ENCODE data around the gene BAD.

DNA sequence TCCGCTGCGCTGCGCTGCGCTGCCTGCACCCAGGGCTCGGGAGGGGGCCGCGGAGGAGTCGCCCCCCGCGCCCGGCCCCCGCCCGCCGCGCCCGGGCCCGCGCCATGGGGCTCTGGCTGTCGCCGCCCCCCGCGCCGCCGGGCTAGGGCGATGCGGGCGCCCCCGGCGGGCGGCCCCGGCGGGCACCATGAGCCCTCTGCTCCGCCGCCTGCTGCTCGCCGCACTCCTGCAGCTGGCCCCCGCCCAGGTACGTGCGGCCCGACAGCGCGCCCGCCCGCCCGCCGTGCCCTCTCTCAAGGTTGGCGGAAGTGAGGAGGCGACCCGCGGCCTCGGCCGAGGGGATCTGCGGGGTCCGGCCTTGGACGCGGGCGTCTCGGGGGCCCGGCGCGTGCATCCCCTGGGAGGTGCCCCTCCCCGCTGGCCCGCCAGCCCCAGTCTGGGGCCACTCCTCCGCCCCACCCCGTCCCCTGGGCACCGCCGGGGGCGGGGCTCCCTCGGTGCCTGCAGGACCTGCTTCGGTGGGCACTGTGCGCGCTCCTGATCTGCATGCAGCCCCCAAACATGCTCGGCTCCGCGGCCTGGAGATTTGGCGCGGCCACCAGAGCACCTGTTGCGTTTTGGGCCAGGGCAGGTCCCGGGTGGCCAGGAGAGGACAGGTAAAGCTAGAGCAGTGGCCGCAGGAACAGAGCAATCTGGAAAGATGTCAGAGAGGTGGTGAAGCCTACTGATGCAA, 49.7 kb downstream of the BAD start:
- TF ChIP-seq, protein P1, sequence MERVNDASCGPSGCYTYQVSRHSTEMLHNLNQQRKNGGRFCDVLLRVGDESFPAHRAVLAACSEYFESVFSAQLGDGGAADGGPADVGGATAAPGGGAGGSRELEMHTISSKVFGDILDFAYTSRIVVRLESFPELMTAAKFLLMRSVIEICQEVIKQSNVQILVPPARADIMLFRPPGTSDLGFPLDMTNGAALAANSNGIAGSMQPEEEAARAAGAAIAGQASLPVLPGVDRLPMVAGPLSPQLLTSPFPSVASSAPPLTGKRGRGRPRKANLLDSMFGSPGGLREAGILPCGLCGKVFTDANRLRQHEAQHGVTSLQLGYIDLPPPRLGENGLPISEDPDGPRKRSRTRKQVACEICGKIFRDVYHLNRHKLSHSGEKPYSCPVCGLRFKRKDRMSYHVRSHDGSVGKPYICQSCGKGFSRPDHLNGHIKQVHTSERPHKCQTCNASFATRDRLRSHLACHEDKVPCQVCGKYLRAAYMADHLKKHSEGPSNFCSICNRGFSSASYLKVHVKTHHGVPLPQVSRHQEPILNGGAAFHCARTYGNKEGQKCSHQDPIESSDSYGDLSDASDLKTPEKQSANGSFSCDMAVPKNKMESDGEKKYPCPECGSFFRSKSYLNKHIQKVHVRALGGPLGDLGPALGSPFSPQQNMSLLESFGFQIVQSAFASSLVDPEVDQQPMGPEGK (CRISPR knock-in tag; IDR thresholded peaks at IDR 0.05; ENCODE audit: borderline replicate concordance): no peak
- no peak for TF ChIP-seq ZFP30 (CRISPR knock-in tag; IDR thresholded peaks at IDR 0.05)
- no peak for TF ChIP-seq ARNTL (CRISPR knock-in tag; IDR thresholded peaks at IDR 0.05; ENCODE audit: borderline replicate concordance, low read depth)
- no peak for TF ChIP-seq OSR1 (CRISPR knock-in tag; IDR thresholded peaks at IDR 0.05)
- TF ChIP-seq ZFP3 (CRISPR knock-in tag; IDR thresholded peaks at IDR 0.05): no peak
- no peak for TF ChIP-seq RARB (CRISPR knock-in tag; IDR thresholded peaks at IDR 0.05)
- no peak for TF ChIP-seq CREB5 (CRISPR knock-in tag; IDR thresholded peaks at IDR 0.05; ENCODE audit: low read depth)
- no peak for TF ChIP-seq SNAI2 (CRISPR knock-in tag; IDR thresholded peaks at IDR 0.05)
- no peak for TF ChIP-seq ZC3H10 (CRISPR knock-in tag; IDR thresholded peaks at IDR 0.05)
- TF ChIP-seq TOX (CRISPR knock-in tag; IDR thresholded peaks at IDR 0.05; ENCODE audit: borderline replicate concordance): no peak
- no peak for TF ChIP-seq ZNF565 (CRISPR knock-in tag; conservative IDR thresholded peaks at IDR 0.05; ENCODE audit: low read depth)
- TF ChIP-seq, protein P2, sequence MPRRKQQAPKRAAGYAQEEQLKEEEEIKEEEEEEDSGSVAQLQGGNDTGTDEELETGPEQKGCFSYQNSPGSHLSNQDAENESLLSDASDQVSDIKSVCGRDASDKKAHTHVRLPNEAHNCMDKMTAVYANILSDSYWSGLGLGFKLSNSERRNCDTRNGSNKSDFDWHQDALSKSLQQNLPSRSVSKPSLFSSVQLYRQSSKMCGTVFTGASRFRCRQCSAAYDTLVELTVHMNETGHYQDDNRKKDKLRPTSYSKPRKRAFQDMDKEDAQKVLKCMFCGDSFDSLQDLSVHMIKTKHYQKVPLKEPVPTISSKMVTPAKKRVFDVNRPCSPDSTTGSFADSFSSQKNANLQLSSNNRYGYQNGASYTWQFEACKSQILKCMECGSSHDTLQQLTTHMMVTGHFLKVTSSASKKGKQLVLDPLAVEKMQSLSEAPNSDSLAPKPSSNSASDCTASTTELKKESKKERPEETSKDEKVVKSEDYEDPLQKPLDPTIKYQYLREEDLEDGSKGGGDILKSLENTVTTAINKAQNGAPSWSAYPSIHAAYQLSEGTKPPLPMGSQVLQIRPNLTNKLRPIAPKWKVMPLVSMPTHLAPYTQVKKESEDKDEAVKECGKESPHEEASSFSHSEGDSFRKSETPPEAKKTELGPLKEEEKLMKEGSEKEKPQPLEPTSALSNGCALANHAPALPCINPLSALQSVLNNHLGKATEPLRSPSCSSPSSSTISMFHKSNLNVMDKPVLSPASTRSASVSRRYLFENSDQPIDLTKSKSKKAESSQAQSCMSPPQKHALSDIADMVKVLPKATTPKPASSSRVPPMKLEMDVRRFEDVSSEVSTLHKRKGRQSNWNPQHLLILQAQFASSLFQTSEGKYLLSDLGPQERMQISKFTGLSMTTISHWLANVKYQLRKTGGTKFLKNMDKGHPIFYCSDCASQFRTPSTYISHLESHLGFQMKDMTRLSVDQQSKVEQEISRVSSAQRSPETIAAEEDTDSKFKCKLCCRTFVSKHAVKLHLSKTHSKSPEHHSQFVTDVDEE (CRISPR knock-in tag; IDR thresholded peaks at IDR 0.05): no peak
- TF ChIP-seq, protein P3, sequence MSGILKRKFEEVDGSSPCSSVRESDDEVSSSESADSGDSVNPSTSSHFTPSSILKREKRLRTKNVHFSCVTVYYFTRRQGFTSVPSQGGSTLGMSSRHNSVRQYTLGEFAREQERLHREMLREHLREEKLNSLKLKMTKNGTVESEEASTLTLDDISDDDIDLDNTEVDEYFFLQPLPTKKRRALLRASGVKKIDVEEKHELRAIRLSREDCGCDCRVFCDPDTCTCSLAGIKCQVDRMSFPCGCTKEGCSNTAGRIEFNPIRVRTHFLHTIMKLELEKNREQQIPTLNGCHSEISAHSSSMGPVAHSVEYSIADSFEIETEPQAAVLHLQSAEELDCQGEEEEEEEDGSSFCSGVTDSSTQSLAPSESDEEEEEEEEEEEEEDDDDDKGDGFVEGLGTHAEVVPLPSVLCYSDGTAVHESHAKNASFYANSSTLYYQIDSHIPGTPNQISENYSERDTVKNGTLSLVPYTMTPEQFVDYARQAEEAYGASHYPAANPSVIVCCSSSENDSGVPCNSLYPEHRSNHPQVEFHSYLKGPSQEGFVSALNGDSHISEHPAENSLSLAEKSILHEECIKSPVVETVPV (CRISPR knock-in tag; IDR thresholded peaks at IDR 0.05): no peak
- TF ChIP-seq, protein P4, sequence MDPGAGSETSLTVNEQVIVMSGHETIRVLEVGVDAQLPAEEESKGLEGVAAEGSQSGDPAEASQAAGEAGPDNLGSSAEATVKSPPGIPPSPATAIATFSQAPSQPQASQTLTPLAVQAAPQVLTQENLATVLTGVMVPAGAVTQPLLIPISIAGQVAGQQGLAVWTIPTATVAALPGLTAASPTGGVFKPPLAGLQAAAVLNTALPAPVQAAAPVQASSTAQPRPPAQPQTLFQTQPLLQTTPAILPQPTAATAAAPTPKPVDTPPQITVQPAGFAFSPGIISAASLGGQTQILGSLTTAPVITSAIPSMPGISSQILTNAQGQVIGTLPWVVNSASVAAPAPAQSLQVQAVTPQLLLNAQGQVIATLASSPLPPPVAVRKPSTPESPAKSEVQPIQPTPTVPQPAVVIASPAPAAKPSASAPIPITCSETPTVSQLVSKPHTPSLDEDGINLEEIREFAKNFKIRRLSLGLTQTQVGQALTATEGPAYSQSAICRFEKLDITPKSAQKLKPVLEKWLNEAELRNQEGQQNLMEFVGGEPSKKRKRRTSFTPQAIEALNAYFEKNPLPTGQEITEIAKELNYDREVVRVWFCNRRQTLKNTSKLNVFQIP (CRISPR knock-in tag; IDR thresholded peaks at IDR 0.05; ENCODE audit: borderline replicate concordance, low read depth): no peak
